Transverse colon (tissue), 4 donors: ENCODE data around the gene RNF103.
A peak's percentile ranks its signal among the peaks of the same experiment; 100 is the strongest.

Experiments
- EP300 ChIP-seq: sonication (generic); formaldehyde crosslinking; IDR thresholded peaks from one replicate; pipeline ENCODE4 v1.6.1; 2017; ENCODE audit warnings: antibody characterized with exemption, low read depth
- POLR2A ChIP-seq: fragments of 450-650 bp; IDR thresholded peaks from one replicate; pipeline ENCODE4 v1.6.1; 2016; ENCODE audit warnings: antibody characterized with exemption, mild to moderate bottlenecking, moderate library complexity
- POLR2AphosphoS5 ChIP-seq, 3 donors: sonication (generic); formaldehyde crosslinking; IDR thresholded peaks; one replicate each; pipeline ENCODE4 v1.6.1; 2016; ENCODE audit warnings: antibody characterized with exemption in 3 of 3
- TF ChIP-seq, protein P1 (sequence below), 5 experiments: fragments of 200-600 bp in 3 of 5; fragments of 450-650 bp in 2 of 5; sonication (generic) in 3 of 5; IDR thresholded peaks; 1 replicate in 2 of 5; 2 replicates in 3 of 5; pipeline ENCODE4 v1.5.1; 2016 to 2017; ENCODE audit warnings: antibody characterized with exemption in 5 of 5, inconsistent platforms in 3 of 5, mild to moderate bottlenecking in 2 of 5, moderate library complexity in 1 of 5

DNA sequence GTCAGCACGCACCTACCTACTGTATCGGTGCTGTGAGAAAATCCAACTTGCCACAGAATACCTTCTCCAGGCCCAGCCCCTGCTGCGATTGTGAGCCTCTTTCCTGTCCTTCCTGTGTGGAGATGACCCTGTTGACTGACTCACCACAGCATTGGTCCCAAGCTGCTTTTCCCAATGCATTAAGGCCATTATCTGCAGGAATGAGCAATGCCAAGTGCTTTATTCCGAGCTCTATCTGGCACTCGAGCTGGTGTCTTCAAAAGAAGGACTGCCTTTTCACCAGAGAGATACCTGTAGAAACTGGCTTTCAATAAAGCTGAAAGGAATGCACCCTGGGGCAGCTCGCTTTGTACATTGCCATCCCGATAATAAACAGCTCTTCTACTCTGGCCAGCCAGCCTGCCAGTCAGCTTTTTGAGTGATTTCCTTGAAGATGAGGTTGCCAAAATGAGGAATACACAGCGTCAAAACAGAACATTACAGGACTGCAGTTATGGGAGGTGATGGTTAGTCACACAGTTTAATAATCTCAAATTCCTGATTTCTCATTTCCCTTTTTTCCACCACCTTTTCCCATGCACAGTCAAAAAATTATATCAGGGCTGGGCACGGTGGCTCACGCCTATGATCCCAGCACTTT lies 8.3 kb upstream of the RNF103 start:
- TF ChIP-seq, protein P1, sequence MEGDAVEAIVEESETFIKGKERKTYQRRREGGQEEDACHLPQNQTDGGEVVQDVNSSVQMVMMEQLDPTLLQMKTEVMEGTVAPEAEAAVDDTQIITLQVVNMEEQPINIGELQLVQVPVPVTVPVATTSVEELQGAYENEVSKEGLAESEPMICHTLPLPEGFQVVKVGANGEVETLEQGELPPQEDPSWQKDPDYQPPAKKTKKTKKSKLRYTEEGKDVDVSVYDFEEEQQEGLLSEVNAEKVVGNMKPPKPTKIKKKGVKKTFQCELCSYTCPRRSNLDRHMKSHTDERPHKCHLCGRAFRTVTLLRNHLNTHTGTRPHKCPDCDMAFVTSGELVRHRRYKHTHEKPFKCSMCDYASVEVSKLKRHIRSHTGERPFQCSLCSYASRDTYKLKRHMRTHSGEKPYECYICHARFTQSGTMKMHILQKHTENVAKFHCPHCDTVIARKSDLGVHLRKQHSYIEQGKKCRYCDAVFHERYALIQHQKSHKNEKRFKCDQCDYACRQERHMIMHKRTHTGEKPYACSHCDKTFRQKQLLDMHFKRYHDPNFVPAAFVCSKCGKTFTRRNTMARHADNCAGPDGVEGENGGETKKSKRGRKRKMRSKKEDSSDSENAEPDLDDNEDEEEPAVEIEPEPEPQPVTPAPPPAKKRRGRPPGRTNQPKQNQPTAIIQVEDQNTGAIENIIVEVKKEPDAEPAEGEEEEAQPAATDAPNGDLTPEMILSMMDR (IDR thresholded peaks at IDR 0.05), result no peak
- TF ChIP-seq POLR2A, result no peak
- TF ChIP-seq EP300, result no peak
- TF ChIP-seq POLR2AphosphoS5 (IDR thresholded peaks at IDR 0.05), result peak in 1 of 3 donors; percentile 8
